Left kidney (tissue), 2 donors: ENCODE data around the gene PIMREG. TPM values are rescaled to one million over a fixed set of nuclear protein-coding genes. Genes with fewer than 3 reads are reported as not detected.

Source experiments
- DNase-seq: peaks from one replicate; pipeline ENCODE4 v3.0.0-alpha.2; 2013
- polyA plus RNA-seq: library from polyadenylated mRNA; unstranded; fragments of 120-200 nt; gene quantifications from one replicate; pipeline ENCODE4 v1.2.1, GENCODE V29; 2013; ENCODE audit not compliant: insufficient read length

PIMREG gene
- polyA plus RNA-seq, 1 donor, result 43.5 TPM

GRCh38 chr17:6496640-6497441, 52.6 kb downstream of the PIMREG start:
- no peak for DNase-seq

GRCh38 chr17:6497496-6498221, 53.4 kb downstream of the PIMREG start:
- DNase-seq, result no peak

- DNase-seq, result no peak
These were observed 54.1 kb downstream of the PIMREG start for GRCh38 chr17:6498356-6498755.

- no peak for DNase-seq
These were observed 54.8 kb downstream of the PIMREG start for GRCh38 chr17:6498901-6499540.

Other genes starting within 250 kb of the PIMREG start
- 0.07 TPM for gene AIPL1, start 9.3 kb upstream of the PIMREG start, polyA plus RNA-seq
- gene PITPNM3, start 112.1 kb downstream of the PIMREG start, polyA plus RNA-seq, result 8.0 TPM
- 43.7 TPM for gene KIAA0753, start 196.3 kb downstream of the PIMREG start, polyA plus RNA-seq
- 78.2 TPM for gene TXNDC17, start 196.6 kb downstream of the PIMREG start, polyA plus RNA-seq
- gene MED31, start 207.2 kb downstream of the PIMREG start, polyA plus RNA-seq, result 24.8 TPM
- 8.7 TPM for gene C17orf100, start 207.3 kb downstream of the PIMREG start, polyA plus RNA-seq